Mammary epithelial cell (primary cell): ENCODE measurements around the gene LIX1L.

Source experiments
- CTCF ChIP-seq, 2 donors: IDR thresholded peaks in 1 of 2; conservative IDR thresholded peaks in 1 of 2; 2 replicates each; pipeline ENCODE4 v1.5.1; 2011 to 2012; ENCODE audit warnings: inconsistent platforms in 2 of 2, low read length in 2 of 2, mild to moderate bottlenecking in 2 of 2, control low read depth in 1 of 2, low read depth in 1 of 2; ENCODE audit not compliant: insufficient read depth in 1 of 2; ENCODE audit errors: extremely low read depth in 1 of 2
- EZH2 ChIP-seq: IDR thresholded peaks from 2 replicates; pipeline ENCODE4 v1.6.1; 2012; ENCODE audit warnings: low read length, inconsistent platforms, borderline replicate concordance

GRCh38 chr1:145995964-145996432, 38.2 kb upstream of the LIX1L start:
- TF ChIP-seq CTCF (conservative IDR thresholded peaks at IDR 0.05 in 1 of 2, IDR thresholded peaks at IDR 0.05 in 1 of 2; ENCODE audit: extremely low read depth in 1 of 2, insufficient read depth in 1 of 2, low read depth in 1 of 2, low read length in 2 of 2) (no peak), EZH2 (no peak)
